RWPE2 (cell line): Measurements from ENCODE around the gene RNASE8.

ENCODE experiments used
- ATAC-seq: fragments of 200-7000 bp; cut with Tn5 transposase; 3 replicates; pipeline ENCODE4 v1.9.1; 2021; ENCODE audit warnings: low read depth
- DNase-seq: peaks from one replicate; pipeline ENCODE4 v3.0.0-alpha.2; 2020; ENCODE audit warnings: low spot score
- H3K27ac ChIP-seq: fragments of 450-650 bp; 2 replicates; pipeline ENCODE4 v1.5.1; 2017; ENCODE audit warnings: mild to moderate bottlenecking; ENCODE audit not compliant: poor library complexity, severe bottlenecking
- H3K27me3 ChIP-seq: fragments of 250-450 bp; sonication (Bioruptor Pico); 2 replicates; pipeline ENCODE4 v1.5.1; 2021; ENCODE audit warnings: mild to moderate bottlenecking, moderate library complexity; ENCODE audit not compliant: insufficient read depth, poor library complexity, severe bottlenecking
- H3K36me3 ChIP-seq: fragments of 250-450 bp; sonication (Bioruptor Pico); 2 replicates; pipeline ENCODE4 v1.5.1; 2020; ENCODE audit warnings: low read depth, mild to moderate bottlenecking, moderate library complexity
- H3K4me1 ChIP-seq: fragments of 250-450 bp; sonication (Bioruptor Pico); 2 replicates; pipeline ENCODE4 v1.5.1; 2021; ENCODE audit warnings: mild to moderate bottlenecking, moderate library complexity; ENCODE audit not compliant: insufficient read depth, poor library complexity, severe bottlenecking
- H3K4me3 ChIP-seq: fragments of 250-450 bp; sonication (Bioruptor Pico); 2 replicates; pipeline ENCODE4 v1.5.1; 2021; ENCODE audit warnings: mild to moderate bottlenecking, moderate library complexity; ENCODE audit not compliant: severe bottlenecking
- H3K9me3 ChIP-seq: fragments of 250-450 bp; sonication (Bioruptor Pico); 2 replicates; pipeline ENCODE4 v1.5.1; 2021; ENCODE audit warnings: mild to moderate bottlenecking, moderate library complexity; ENCODE audit not compliant: severe bottlenecking
- CTCF ChIP-seq: fragments of 450-650 bp; IDR thresholded peaks from one replicate; pipeline ENCODE4 v1.5.1; 2017; ENCODE audit warnings: mild to moderate bottlenecking, moderate library complexity; ENCODE audit not compliant: poor library complexity, severe bottlenecking

The RNASE8 gene

GRCh38 chr14:21061347-21061668, 3.7 kb downstream of the RNASE8 start:
- no peak for ATAC-seq
- TF ChIP-seq CTCF, result no peak
- H3K27me3 ChIP-seq, result no peaks in the 10 kb centered on the region

DNA sequence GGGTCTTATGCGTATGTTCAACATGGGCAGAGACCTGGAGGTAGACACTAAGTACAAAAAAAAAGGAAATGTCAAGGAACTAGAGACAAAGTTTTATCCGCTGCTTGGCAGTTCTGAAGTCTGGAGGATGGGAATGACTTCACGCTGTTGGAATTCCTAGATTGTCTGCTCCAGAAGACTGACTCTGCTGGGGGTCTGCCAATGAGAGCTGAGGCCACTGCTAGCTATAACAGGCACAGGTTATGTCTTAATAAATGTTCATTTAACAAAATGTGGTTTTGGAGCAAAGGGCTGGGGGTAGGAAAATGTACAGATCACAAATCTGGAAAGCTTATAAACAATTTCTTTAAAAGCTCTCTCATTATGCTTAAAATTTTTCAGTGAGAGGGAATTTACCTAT, 5.9 kb downstream of the RNASE8 start:
- Histone ChIP-seq H3K27ac (no peak overlapping the region), H3K9me3 (no peaks in the 10 kb centered on the region), H3K4me1 (no peaks in the 10 kb centered on the region), H3K27me3 (no peaks in the 10 kb centered on the region), H3K36me3 (no peaks in the 10 kb centered on the region), H3K4me3 (no peak overlapping the region)
- ATAC-seq, result peak; percentile 37; the same call in 1 of the 3 replicates
- DNase-seq, result no peak
- no peak for TF ChIP-seq CTCF

More at GRCh38 chr14:21061347-21061668, 3.7 kb downstream of the RNASE8 start:
- H3K27ac ChIP-seq, result no peak overlapping the region
- H3K4me3 ChIP-seq, result no peak overlapping the region
- H3K36me3 ChIP-seq, result no peaks in the 10 kb centered on the region
- H3K4me1 ChIP-seq, result no peaks in the 10 kb centered on the region
- H3K9me3 ChIP-seq, result no peaks in the 10 kb centered on the region
- DNase-seq, result no peak

DNA sequence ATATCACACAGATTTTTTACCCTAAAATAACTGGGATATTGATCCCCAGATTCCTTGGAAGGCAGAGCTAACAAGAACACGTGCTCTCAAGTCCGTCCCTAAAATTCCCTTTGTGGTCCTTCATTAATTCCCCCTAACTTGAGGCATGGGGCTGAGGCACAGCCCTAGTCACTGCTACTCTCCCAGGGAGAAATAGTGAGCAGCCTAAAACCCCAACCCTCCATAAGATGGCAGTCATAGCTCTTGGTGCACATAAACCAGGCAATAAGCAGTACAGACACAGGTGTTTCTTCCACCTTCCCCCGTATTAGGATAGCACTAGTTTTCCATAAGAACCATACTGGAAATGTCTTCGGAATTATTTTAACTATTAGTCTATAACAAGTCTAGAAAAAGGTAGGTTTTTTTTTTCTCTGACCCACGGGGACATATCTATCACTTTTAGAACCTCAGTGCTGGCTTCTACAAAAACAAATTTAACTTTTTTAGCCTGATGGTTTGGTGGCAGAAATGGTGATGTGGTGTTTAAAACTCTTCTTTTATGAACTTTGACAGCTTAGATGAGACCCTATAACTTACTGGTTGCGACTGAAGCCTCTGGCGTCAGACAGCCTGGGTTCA, 9.4 kb downstream of the RNASE8 start:
- ATAC-seq (no peak), DNase-seq (no peak)
- Histone ChIP-seq H3K27ac (no peak overlapping the region), H3K27me3 (peaks cover 12% of the 10 kb centered on the region), H3K4me1 (peaks cover 6% of the 10 kb centered on the region), H3K4me3 (no peak overlapping the region), H3K36me3 (no peaks in the 10 kb centered on the region), H3K9me3 (no peaks in the 10 kb centered on the region)
- peak; percentile 43 for TF ChIP-seq CTCF

DNA sequence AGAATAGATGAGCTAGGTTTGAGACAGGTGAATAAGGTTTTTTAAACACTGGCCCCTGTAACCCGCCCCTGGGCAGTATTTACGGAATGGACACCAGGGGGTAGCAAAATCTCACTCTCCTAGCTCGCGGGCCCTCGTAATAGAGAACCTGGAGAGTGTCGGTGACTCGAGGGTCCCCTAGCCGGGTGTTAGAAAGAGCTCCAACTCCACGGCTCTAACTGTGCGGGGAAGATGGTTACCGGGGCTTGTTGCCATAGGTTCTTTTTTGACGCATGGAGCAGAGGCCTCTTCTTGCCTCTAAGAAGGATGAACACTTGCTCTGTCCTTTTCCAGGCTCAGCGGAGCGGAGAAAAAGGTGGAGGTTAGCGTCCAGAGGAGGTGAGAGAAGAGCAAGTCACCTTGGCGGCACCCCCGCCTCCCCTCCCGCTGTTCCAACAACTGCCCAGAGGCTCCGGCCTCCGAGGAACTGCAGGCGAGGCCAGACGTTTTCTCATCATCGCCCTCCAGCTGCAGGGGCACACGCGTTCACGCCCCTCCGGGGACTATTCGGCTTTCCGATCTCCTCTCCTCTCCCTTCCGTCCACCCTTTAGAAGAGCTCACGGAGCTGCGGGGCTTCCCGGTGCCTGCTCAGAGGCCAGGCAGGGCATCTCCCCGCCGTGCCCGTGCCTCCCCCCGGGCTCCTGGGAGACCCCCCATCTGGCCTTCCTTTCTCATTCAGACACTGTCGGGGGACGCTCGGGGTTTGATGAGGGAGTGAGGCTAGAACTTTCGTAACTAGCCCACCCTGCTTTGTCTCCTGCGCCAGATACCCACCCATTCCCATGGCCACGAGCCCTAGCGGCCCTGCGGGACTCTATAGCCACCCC, 11.1 kb downstream of the RNASE8 start:
- Histone ChIP-seq H3K36me3 (peaks cover 5% of the 10 kb centered on the region), H3K4me1 (peaks cover 6% of the 10 kb centered on the region), H3K9me3 (no peaks in the 10 kb centered on the region), H3K27me3 (peaks cover 12% of the 10 kb centered on the region), H3K4me3 (peak overlapping the region; percentile 64), H3K27ac (no peak overlapping the region)
- DNase-seq (no peak), ATAC-seq (peak; percentile 34)
- peak; percentile 85 for TF ChIP-seq CTCF
